Activated B cell treated with CpG ODN at 0.5 μM for 24 hours (primary cell): ENCODE results near the gene TCF4. TPM values are rescaled to one million over a fixed set of nuclear protein-coding genes. Genes with fewer than 3 reads are reported as not detected.

ENCODE experiments used
- ATAC-seq: fragments of 200-7000 bp; cut with Tn5 transposase; one replicate; pipeline ENCODE4 v1.10.0; 2021; ENCODE audit warnings: low read depth, mild to moderate bottlenecking, moderate library complexity
- CTCF ChIA-PET: fragments of 350-600 bp; sonication (Branson Sonifier 250); formaldehyde crosslinking; loops from one replicate; lab custom pipeline; 2021; ENCODE audit warnings: antibody characterized with exemption; lab: Charles Lee
- POLR2A ChIA-PET: fragments of 350-600 bp; sonication (Branson Sonifier 250); formaldehyde crosslinking; loops from one replicate; lab custom pipeline; 2021; ENCODE audit warnings: antibody characterized with exemption; lab: Charles Lee
- DNase-seq: peaks from one replicate; pipeline ENCODE4 v3.0.0; 2022
- H3K27ac Mint-ChIP-seq: one replicate; pipeline ENCODE4 v1.8.0; 2020; ENCODE audit warnings: mixed read lengths
- H3K27me3 Mint-ChIP-seq: one replicate; pipeline ENCODE4 v1.8.0; 2021; ENCODE audit warnings: mixed read lengths
- H3K36me3 Mint-ChIP-seq: one replicate; pipeline ENCODE4 v1.8.0; 2021; ENCODE audit warnings: low read depth, mixed read lengths
- H3K4me1 Mint-ChIP-seq: one replicate; pipeline ENCODE4 v1.8.0; 2021; ENCODE audit warnings: mixed read lengths
- H3K4me3 Mint-ChIP-seq: one replicate; pipeline ENCODE4 v1.8.0; 2020; ENCODE audit warnings: mild to moderate bottlenecking, mixed read lengths
- H3K9me3 Mint-ChIP-seq: one replicate; pipeline ENCODE4 v1.8.0; 2020; ENCODE audit warnings: mixed read lengths
- intact Hi-C: fragments of 100-400 bp; cut with micrococcal nuclease; formaldehyde crosslinking; loops from one replicate; pipeline ENCODE4 v1.15.1; 2024
- total RNA-seq: library from RNA; stranded (reverse); gene quantifications from 2 replicates; pipeline ENCODE4 v1.2.3, GENCODE V29; 2022
- TF ChIP-seq, protein P1 (sequence below): fragments of 200-600 bp; IDR thresholded peaks from one replicate; pipeline ENCODE4 v1.8.0; 2022; ENCODE audit warnings: antibody characterized with exemption, mild to moderate bottlenecking

TCF4 gene
- total RNA-seq, 1 donor from 2014 or later = 270 TPM

GRCh38 chr18:55400590-55401541 is 187.1 kb downstream of the TCF4 start:
- TF ChIP-seq, protein P1, sequence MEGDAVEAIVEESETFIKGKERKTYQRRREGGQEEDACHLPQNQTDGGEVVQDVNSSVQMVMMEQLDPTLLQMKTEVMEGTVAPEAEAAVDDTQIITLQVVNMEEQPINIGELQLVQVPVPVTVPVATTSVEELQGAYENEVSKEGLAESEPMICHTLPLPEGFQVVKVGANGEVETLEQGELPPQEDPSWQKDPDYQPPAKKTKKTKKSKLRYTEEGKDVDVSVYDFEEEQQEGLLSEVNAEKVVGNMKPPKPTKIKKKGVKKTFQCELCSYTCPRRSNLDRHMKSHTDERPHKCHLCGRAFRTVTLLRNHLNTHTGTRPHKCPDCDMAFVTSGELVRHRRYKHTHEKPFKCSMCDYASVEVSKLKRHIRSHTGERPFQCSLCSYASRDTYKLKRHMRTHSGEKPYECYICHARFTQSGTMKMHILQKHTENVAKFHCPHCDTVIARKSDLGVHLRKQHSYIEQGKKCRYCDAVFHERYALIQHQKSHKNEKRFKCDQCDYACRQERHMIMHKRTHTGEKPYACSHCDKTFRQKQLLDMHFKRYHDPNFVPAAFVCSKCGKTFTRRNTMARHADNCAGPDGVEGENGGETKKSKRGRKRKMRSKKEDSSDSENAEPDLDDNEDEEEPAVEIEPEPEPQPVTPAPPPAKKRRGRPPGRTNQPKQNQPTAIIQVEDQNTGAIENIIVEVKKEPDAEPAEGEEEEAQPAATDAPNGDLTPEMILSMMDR = no peak
- Mint-ChIP-seq H3K36me3 (no peaks in the 10 kb centered on the region), H3K9me3 (no peaks in the 10 kb centered on the region), H3K4me1 (peaks cover 25% of the 10 kb centered on the region), H3K4me3 (no peak overlapping the region), H3K27ac (no peak overlapping the region), H3K27me3 (no peaks in the 10 kb centered on the region)
- intact Hi-C loops = no loop called here
- POLR2A ChIA-PET = no interaction called here
- ATAC-seq = no peak
- no peak for DNase-seq
- CTCF ChIA-PET = interaction anchor here (0.5 kb wide), 1 partner anchor 68 kb away, joined by 3 read pairs; no protein-coding TSS in a partner anchor

DNA sequence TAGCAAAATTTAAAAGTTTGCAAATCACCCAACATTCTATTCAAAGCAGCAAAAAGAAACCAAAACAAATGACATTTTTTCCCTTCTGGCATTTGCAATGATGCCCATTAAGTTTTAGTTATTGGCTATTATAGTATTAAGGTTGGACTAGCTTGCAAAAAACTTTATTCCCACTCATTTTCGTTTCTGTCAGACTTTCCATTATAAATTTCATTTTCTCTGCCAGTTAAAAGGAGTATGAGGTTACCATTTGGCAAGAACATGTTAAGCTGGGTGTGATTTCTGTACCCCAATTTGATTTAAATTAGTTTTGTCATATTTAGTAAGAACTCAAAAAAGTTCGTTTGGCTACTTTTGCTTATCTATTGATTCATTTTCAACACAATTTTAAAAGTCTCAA is 187.9 kb downstream of the TCF4 start:
- Mint-ChIP-seq H3K27ac (no peak overlapping the region), H3K4me3 (no peak overlapping the region), H3K36me3 (no peaks in the 10 kb centered on the region), H3K27me3 (no peaks in the 10 kb centered on the region), H3K4me1 (peaks cover 17% of the 10 kb centered on the region), H3K9me3 (no peaks in the 10 kb centered on the region)
- intact Hi-C loops = no loop called here
- CTCF ChIA-PET = no interaction called here
- TF ChIP-seq, protein P1 = no peak
- DNase-seq (no peak), ATAC-seq (no peak)
- POLR2A ChIA-PET = no interaction called here

DNA sequence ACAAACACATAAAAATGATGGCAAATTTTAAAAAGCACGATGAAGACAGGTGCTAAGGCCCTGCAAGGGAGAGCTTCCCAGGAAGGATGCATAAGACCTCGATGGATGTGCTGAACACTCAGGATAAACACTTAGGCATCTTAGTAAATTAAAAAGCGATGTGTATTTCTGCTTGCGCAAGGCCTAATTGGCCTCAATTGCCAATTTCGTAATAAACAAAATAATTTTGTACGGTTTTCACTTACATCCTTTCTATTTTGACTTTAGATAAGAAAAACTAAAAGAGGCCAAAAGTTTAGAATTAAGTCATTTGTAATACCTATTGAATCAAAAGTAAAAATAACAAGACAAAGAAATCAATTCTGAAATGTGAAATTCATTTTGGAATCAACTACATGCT is 189.1 kb downstream of the TCF4 start:
- ChIA-PET POLR2A (no interaction called here), CTCF (interaction anchor here (1.1 kb wide), 1 partner anchor 16 kb away, joined by 4 read pairs; no protein-coding TSS in a partner anchor)
- Mint-ChIP-seq H3K36me3 (no peaks in the 10 kb centered on the region), H3K4me3 (no peak overlapping the region), H3K27ac (no peak overlapping the region), H3K27me3 (no peaks in the 10 kb centered on the region), H3K4me1 (peaks cover 6% of the 10 kb centered on the region), H3K9me3 (no peaks in the 10 kb centered on the region)
- TF ChIP-seq, protein P1 = no peak
- DNase-seq (no peak), ATAC-seq (no peak)
- intact Hi-C loops = no loop called here

DNA sequence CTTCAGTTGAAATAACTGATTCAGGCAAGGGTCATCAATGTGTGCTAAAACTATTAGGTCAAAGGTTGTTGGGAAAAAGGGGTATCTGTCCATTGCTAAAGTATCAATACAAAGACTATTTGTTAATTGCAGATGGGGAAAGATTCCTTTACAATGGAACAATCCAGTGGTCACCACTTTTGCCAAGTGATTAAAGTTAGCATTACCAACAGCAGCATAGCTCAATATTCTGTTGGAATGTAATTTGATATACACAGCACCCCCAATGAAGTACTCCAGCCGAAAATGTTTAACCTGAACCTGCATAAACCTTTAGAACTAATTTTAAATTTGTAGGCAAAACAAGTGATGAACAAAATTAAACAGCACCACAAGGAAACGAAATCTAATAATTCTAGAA is 191.0 kb downstream of the TCF4 start:
- ChIA-PET CTCF (no interaction called here), POLR2A (no interaction called here)
- Mint-ChIP-seq H3K9me3 (no peaks in the 10 kb centered on the region), H3K27ac (no peak overlapping the region), H3K4me1 (peaks cover 2% of the 10 kb centered on the region), H3K27me3 (no peaks in the 10 kb centered on the region), H3K36me3 (no peaks in the 10 kb centered on the region), H3K4me3 (no peak overlapping the region)
- intact Hi-C loops = no loop called here
- DNase-seq (no peak), ATAC-seq (no peak)
- TF ChIP-seq, protein P1 = no peak

- Mint-ChIP-seq H3K27me3 (no peaks in the 10 kb centered on the region), H3K4me3 (no peak overlapping the region), H3K9me3 (no peaks in the 10 kb centered on the region), H3K36me3 (no peaks in the 10 kb centered on the region), H3K27ac (no peak overlapping the region), H3K4me1 (peaks cover 2% of the 10 kb centered on the region)
- intact Hi-C loops = no loop called here
- ChIA-PET CTCF (no interaction called here), POLR2A (no interaction called here)
- TF ChIP-seq, protein P1 = no peak
- ATAC-seq (no peak), DNase-seq (no peak)
Measured at GRCh38 chr18:55396267-55396905, 191.6 kb downstream of the TCF4 start.
